Ovary (tissue), 3 donors: ENCODE data around the gene ANKRD61.

ENCODE experiments used
- EP300 ChIP-seq: sonication (generic); formaldehyde crosslinking; IDR thresholded peaks from one replicate; pipeline ENCODE4 v1.6.1; 2017; ENCODE audit warnings: antibody characterized with exemption
- TF ChIP-seq, protein P1 (sequence below), 3 donors: fragments of 450-650 bp in 2 of 3; fragments of 200-600 bp in 1 of 3; IDR thresholded peaks; one replicate each; pipeline versions ENCODE4 v1.5.1 to v1.8.0; 2016 to 2022; ENCODE audit warnings: antibody characterized with exemption in 3 of 3, mild to moderate bottlenecking in 1 of 3
- donor health status: DM: no; HTN: no; CAD: no.

DNA sequence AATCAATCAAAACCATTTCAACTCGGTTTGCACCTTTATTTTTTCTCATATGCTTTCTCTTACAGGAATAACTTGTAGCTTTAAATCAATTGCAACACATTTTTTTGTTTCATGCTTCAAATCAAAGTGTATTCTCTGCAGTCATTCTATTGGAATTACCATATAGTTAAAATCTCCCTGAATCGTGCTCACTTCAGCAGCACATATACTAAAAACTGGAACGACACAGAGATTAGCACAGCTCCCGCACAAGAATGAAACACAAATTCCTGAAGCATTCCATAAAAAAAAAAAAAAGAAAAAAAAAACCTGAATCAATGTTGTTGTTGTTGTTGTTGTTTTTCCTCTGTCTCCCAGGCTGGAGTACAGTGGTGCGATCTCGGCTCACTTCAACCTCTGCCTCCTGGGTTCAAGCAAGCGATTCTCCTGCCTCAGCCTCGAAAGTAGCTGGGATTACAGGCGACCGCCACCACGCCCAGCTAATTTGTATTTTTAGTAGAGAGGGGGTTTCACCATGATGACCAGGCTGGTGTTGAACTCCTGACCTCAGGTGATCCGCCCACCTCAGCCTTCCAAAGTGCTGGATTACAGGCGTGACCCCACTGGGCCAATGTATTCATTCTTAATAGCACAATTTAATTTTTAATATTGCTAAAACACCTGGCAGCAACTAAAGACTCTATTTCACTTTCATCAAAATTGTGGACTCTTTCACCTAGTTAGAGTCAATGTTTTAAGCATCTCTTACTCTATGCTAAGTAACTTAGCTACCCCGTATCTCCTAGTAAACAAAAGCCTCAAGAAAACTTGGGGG, 26.3 kb downstream of the ANKRD61 start:
- TF ChIP-seq, protein P1, sequence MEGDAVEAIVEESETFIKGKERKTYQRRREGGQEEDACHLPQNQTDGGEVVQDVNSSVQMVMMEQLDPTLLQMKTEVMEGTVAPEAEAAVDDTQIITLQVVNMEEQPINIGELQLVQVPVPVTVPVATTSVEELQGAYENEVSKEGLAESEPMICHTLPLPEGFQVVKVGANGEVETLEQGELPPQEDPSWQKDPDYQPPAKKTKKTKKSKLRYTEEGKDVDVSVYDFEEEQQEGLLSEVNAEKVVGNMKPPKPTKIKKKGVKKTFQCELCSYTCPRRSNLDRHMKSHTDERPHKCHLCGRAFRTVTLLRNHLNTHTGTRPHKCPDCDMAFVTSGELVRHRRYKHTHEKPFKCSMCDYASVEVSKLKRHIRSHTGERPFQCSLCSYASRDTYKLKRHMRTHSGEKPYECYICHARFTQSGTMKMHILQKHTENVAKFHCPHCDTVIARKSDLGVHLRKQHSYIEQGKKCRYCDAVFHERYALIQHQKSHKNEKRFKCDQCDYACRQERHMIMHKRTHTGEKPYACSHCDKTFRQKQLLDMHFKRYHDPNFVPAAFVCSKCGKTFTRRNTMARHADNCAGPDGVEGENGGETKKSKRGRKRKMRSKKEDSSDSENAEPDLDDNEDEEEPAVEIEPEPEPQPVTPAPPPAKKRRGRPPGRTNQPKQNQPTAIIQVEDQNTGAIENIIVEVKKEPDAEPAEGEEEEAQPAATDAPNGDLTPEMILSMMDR (IDR thresholded peaks at IDR 0.05) = no peak
- no peak for TF ChIP-seq EP300
